MV-4-11 (cell line): ENCODE measurements around the gene MFGE8.

Source experiments
- DNase-seq: peaks from one replicate; lab custom pipeline; 2025; lab: John Stamatoyannopoulos, UW

The MFGE8 gene

GRCh38 chr15:88918738-88919137, 5.6 kb upstream of the MFGE8 start:
- peak; percentile 93 for DNase-seq

GRCh38 chr15:88917760-88918159, 4.6 kb upstream of the MFGE8 start:
- no peak for DNase-seq

GRCh38 chr15:88915354-88915753, 2.2 kb upstream of the MFGE8 start:
- no peak for DNase-seq

- DNase-seq, result no peak
Observed at GRCh38 chr15:88913850-88914169, 631 bp upstream of the MFGE8 start.

- no peak for DNase-seq
Observed at GRCh38 chr15:88912500-88912921, 668 bp downstream of the MFGE8 start.

- no peak for DNase-seq
Observed at GRCh38 chr15:88911766-88912118, 1.4 kb downstream of the MFGE8 start.

- no peak for DNase-seq
Observed at GRCh38 chr15:88909956-88910831, 3.0 kb downstream of the MFGE8 start.

GRCh38 chr15:88908697-88909621, 4.2 kb downstream of the MFGE8 start:
- DNase-seq, result no peak

GRCh38 chr15:88908123-88908522, 5.1 kb downstream of the MFGE8 start:
- no peak for DNase-seq

- no peak for DNase-seq
Observed at GRCh38 chr15:88907111-88907510, 6.1 kb downstream of the MFGE8 start.

- no peak for DNase-seq
Observed at GRCh38 chr15:88906551-88906950, 6.6 kb downstream of the MFGE8 start.

- DNase-seq, result no peak
Observed at GRCh38 chr15:88906130-88906529, 7.0 kb downstream of the MFGE8 start.

- no peak for DNase-seq
Observed at GRCh38 chr15:88905576-88905975, 7.6 kb downstream of the MFGE8 start.

GRCh38 chr15:88904624-88905327, 8.4 kb downstream of the MFGE8 start:
- peak; percentile 43 for DNase-seq

- DNase-seq, result no peak
Observed at GRCh38 chr15:88904257-88904623, 8.9 kb downstream of the MFGE8 start.

GRCh38 chr15:88902846-88903245, 10.3 kb downstream of the MFGE8 start:
- no peak for DNase-seq

- no peak for DNase-seq
Observed at GRCh38 chr15:88902221-88902835, 10.9 kb downstream of the MFGE8 start.

GRCh38 chr15:88901508-88902220, 11.5 kb downstream of the MFGE8 start:
- no peak for DNase-seq

- no peak for DNase-seq
Observed at GRCh38 chr15:88900982-88901418, 12.2 kb downstream of the MFGE8 start.

GRCh38 chr15:88900309-88900981, 12.7 kb downstream of the MFGE8 start:
- DNase-seq, result no peak

GRCh38 chr15:88899251-88899650, 13.9 kb downstream of the MFGE8 start:
- DNase-seq, result no peak
